Activated T-helper 2 cell treated with anti-CD3 and anti-CD28 coated beads, Interferon-gamma antibody, Interleukin-2, Interleukin-4, amounts not matched to agents 10 μg/mL and 5 μg/mL and 100 μg/mL, durations not matched to agents 14 hours and 24 hours and 36 hours (primary cell): Measurements from ENCODE around the gene STUM. TPM values are rescaled to one million over a fixed set of nuclear protein-coding genes. Genes with fewer than 3 reads are reported as not detected.
"Not testable (repeated sequence)": the region's sequence is repeated elsewhere in the genome, so short reads cannot be mapped to it uniquely, and the experiment has no call there.

Experiments used
- DNase-seq: peaks from one replicate; pipeline ENCODE4 v3.0.0; 2021; ENCODE audit warnings: low spot score
- H3K27ac Mint-ChIP-seq: one replicate; pipeline ENCODE4 v1.8.0; 2021; ENCODE audit warnings: mixed read lengths
- H3K27me3 Mint-ChIP-seq: one replicate; pipeline ENCODE4 v1.8.0; 2021; ENCODE audit warnings: low read depth, mixed read lengths
- H3K36me3 Mint-ChIP-seq: one replicate; pipeline ENCODE4 v1.8.0; 2021; ENCODE audit warnings: low read depth, mixed read lengths
- H3K4me1 Mint-ChIP-seq: one replicate; pipeline ENCODE4 v1.8.0; 2021; ENCODE audit warnings: low read depth, mixed read lengths
- H3K4me3 Mint-ChIP-seq: one replicate; pipeline ENCODE4 v1.8.0; 2021; ENCODE audit warnings: low read depth, mild to moderate bottlenecking, moderate library complexity, mixed read lengths
- H3K9me3 Mint-ChIP-seq: one replicate; pipeline ENCODE4 v1.8.0; 2021; ENCODE audit warnings: mixed read lengths
- intact Hi-C: fragments of 100-400 bp; cut with micrococcal nuclease; formaldehyde crosslinking; loops from one replicate; pipeline ENCODE4 v1.15.1; 2023
- total RNA-seq: library from RNA; stranded (reverse); gene quantifications from 2 replicates; pipeline ENCODE4 v1.2.3, GENCODE V29; 2022

Gene STUM
- total RNA-seq, 1 donor from 2014 or later, result not detected

DNA sequence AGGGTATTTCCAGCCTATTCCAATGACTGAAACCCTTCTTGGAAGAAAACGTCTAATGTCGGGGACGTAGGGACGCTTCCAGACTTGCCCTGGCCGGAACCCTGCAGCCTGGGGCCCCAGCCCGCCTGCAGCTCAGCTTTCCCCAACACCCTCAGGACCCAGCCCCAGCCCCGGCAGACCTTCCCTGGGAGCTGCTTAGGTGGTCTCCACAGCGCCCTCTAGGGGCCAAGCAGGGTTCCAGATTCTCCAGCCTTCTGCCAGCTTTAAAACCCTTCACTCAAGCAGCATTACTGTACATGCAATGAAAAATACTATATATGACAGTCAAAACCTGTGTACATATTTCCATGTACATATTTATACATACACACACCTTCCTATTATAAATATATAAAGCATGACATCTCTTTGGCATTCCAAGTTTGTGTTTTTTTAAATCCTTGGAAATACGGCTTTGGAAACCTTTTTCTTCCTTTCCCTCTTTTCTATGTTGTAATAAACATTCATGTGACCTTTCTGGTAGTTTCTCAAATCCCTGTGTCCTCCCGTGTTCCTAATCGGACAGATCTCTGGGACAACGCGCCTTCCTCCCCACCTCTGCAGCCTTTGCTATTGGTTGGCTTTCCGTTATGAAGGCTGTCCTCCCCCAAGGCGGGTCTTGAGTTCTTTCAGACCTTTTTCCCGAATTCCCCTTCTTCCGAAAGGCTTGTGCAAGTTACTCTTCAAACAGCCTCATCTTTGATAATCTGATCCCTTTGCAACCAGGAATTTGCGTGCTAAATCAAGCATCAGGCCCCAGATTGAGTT is 60.3 kb downstream of the STUM start:
- Mint-ChIP-seq H3K4me1 (peaks cover 2% of the 10 kb centered on the region), H3K36me3 (no peaks in the 10 kb centered on the region), H3K27ac (no peak overlapping the region), H3K9me3 (no peaks in the 10 kb centered on the region), H3K4me3 (no peak overlapping the region), H3K27me3 (peaks cover 4% of the 10 kb centered on the region)
- DNase-seq, result peak; percentile 49
- intact Hi-C loops, result loop anchor here (2.0 kb wide), 1 partner anchor 184 kb away; no protein-coding TSS in a partner anchor

DNA sequence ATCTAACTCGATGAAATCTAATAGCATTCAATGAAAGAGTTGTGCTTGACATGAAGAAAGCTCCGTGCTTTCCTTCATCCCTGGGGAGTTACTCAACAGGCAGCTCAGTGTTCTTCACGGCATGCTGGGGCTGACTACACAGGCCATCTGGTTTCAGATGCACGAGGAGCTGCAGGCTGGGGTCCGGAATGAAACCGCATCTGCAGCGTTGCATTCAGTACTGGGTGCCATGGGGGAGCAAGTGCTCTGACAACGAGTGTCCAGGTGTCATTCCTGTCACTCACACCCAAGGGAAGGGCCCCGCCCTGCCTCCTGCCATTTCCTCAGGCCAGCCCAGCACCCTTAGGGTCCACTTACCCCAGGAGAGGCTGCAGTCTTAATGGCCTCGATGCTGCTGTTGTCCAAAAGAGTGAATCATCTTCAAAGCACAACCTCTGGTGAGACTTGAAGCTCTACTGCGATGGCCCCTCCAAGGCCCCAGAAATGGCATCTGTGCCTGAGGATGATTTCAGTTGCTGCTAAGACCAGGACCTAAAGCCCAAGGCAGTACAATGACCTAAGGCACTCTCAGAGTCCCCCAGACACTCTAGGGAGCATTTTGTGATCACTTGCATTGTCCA is 61.4 kb downstream of the STUM start:
- H3K4me3 Mint-ChIP-seq, result no peak overlapping the region
- H3K4me1 Mint-ChIP-seq, result no peaks in the 10 kb centered on the region
- no peaks in the 10 kb centered on the region for H3K36me3 Mint-ChIP-seq
- H3K27me3 Mint-ChIP-seq, result peaks cover 8% of the 10 kb centered on the region
- H3K9me3 Mint-ChIP-seq, result no peaks in the 10 kb centered on the region
- intact Hi-C loops, result loop anchor here (2.0 kb wide), 1 partner anchor 185 kb away; no protein-coding TSS in a partner anchor
- H3K27ac Mint-ChIP-seq, result no peak overlapping the region
- DNase-seq, result no peak

DNA sequence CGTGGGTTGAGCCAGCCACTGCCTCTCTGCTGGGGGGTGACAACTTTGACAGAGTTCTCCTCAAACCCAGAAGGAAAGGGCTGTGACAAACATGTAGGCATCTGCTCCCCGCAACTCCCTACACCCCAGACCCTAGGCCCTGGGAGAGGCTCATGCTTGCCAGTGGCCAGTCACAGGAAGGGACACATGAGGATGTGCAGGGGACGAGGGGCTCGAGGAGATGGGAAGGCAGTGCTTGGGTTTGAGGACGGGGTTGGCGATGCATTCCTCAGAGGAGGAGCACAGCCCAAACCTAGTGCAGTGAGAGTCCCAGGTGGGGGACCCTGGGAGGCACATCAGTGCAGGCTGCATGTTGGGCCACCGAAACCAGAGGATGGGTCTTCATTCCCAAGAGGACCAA is 62.1 kb downstream of the STUM start:
- no peak overlapping the region for H3K4me3 Mint-ChIP-seq
- H3K9me3 Mint-ChIP-seq, result no peaks in the 10 kb centered on the region
- no peak for DNase-seq
- intact Hi-C loops, result no loop called here
- H3K36me3 Mint-ChIP-seq, result no peaks in the 10 kb centered on the region
- H3K27ac Mint-ChIP-seq, result no peak overlapping the region
- peaks cover 9% of the 10 kb centered on the region for H3K27me3 Mint-ChIP-seq
- H3K4me1 Mint-ChIP-seq, result no peaks in the 10 kb centered on the region

DNA sequence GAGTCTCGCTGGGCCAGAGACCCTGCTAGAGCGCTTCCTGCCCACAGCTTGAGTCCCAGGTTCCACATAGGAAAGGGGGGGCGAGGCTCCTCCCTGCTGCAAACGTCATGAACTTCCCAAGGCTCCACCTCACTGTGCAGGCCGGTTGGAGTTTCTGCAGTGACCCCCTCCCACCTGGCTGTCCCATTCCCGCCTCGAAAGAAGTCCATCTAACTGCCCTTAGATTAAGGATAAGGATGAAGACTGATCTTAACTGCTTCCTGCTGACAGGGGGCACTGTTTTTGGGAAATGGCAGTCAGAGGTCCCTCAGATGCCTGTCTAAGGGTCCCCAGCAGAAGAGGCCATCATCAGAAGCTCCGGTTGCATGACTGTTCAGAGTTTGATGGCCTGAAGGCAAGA is 62.7 kb downstream of the STUM start:
- Mint-ChIP-seq H3K27me3 (peaks cover 10% of the 10 kb centered on the region), H3K4me3 (no peak overlapping the region), H3K4me1 (no peaks in the 10 kb centered on the region), H3K27ac (no peak overlapping the region), H3K9me3 (no peaks in the 10 kb centered on the region), H3K36me3 (no peaks in the 10 kb centered on the region)
- no peak for DNase-seq
- intact Hi-C loops, result no loop called here

DNA sequence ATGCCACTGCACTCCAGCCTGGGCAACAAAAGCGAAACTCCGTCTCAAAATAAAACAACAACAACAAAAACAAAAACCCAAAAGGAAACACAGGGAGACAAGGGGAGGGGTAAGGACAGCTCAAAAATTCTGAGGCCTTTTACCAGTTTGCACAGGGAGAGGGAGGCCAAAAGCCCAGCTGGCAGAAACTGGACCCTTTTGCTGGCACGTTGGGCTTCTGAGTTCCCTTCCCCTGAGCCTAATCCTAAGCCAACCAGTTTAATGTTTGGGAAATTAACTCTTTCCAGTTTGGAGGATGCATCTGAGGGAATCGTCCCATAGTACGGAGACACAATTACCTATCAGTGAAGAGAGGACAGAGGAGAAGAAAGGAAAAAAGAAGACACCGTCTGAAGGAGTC is 63.4 kb downstream of the STUM start:
- DNase-seq, H3K9me3 Mint-ChIP-seq, H3K27ac Mint-ChIP-seq, H3K36me3 Mint-ChIP-seq, intact Hi-C loops, H3K4me1 Mint-ChIP-seq, H3K4me3 Mint-ChIP-seq: not testable (repeated sequence)
- peaks cover 12% of the 10 kb centered on the region for H3K27me3 Mint-ChIP-seq

DNA sequence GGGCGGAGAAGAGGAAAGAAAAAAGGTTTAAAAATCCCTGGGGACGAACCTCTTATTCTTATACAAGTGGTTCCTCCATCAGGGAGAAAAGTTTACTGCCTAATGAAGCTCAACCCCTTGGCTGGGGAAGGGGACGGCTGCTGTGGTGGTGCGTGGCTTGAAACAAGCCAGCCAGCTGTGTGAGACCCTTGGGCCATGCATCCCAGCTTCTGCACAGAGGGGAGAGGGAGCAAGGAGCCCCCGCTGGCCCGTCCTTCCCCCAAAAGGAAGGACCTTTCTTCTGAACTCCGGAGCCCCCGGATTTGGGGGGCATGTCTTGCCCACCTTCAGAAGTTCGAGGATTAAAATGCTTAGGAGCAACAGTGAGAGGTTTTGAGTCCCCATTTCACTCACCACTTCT is 67.3 kb downstream of the STUM start:
- H3K4me3 Mint-ChIP-seq, result no peak overlapping the region
- H3K4me1 Mint-ChIP-seq, result no peaks in the 10 kb centered on the region
- no peaks in the 10 kb centered on the region for H3K9me3 Mint-ChIP-seq
- no peak for DNase-seq
- peaks cover 14% of the 10 kb centered on the region for H3K27me3 Mint-ChIP-seq
- H3K36me3 Mint-ChIP-seq, result no peaks in the 10 kb centered on the region
- H3K27ac Mint-ChIP-seq, result no peak overlapping the region
- intact Hi-C loops, result no loop called here

DNA sequence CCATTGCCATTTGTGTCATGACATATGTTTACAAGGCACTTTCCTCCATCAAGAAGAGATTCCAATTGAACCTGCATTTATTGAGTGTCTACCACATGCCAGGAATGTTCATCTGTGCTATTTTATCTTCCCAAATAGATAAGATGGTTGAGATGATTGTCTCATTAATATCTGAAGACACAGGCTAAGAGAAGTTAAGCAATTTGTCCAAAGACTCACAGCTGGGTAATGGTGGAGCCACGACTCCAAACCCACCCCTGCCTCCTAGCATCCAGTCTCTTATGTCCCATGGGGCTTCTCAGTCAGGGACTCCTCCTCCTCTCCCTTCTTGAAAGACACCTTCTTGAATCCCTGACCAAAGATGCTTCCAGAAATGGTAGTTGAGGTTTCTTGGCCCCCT is 68.1 kb downstream of the STUM start:
- H3K4me1 Mint-ChIP-seq, result no peaks in the 10 kb centered on the region
- no peak for DNase-seq
- H3K4me3 Mint-ChIP-seq, result no peak overlapping the region
- H3K27me3 Mint-ChIP-seq, result peaks cover 17% of the 10 kb centered on the region
- H3K9me3 Mint-ChIP-seq, result no peaks in the 10 kb centered on the region
- intact Hi-C loops, result no loop called here
- H3K36me3 Mint-ChIP-seq, result no peaks in the 10 kb centered on the region
- H3K27ac Mint-ChIP-seq, result no peak overlapping the region

DNA sequence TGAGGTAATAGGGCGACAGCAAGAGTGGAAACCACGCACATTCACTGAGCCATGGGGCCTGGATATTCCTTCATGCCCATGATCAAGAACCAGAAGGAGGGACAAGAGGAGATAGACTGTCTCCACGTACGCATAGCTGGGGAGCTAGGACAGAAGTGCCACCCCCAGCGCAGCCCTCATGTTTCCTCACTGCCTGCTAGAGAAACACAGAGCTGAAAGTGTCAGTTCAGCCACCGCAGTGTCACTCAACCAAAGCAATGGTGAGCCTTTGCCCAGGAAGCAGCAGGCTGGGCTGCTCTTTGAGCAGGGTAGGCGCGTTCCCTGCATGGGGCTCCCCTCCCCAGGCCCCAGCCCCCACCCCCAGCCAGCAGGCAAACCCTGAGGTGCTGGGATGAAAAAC is 68.5 kb downstream of the STUM start:
- DNase-seq, result no peak
- Mint-ChIP-seq H3K27me3 (peaks cover 18% of the 10 kb centered on the region), H3K4me3 (no peak overlapping the region), H3K9me3 (no peaks in the 10 kb centered on the region), H3K4me1 (no peaks in the 10 kb centered on the region), H3K36me3 (no peaks in the 10 kb centered on the region), H3K27ac (no peak overlapping the region)
- intact Hi-C loops, result no loop called here

DNA sequence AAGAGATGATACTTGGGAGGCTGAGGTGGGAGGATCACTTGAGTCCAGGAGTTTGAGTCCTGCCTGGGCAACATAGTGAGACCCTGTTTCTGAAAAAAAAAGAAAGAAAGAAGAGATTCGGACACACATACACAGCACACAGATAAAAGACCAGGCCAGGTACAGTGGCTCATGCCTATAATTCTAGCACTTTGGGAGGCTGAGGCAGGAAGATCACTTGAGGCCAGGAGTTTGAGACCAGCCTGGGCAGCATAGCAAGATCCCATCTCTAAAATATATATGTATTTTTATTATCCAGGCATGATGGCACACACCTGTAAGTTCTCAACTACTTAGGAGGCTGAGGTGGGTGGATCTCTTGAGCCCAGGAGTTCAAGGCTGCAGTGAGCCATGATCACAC is 69.2 kb downstream of the STUM start:
- H3K27ac Mint-ChIP-seq, H3K36me3 Mint-ChIP-seq, H3K9me3 Mint-ChIP-seq, H3K4me1 Mint-ChIP-seq, DNase-seq, intact Hi-C loops, H3K4me3 Mint-ChIP-seq: not testable (repeated sequence)
- peaks cover 20% of the 10 kb centered on the region for H3K27me3 Mint-ChIP-seq

DNA sequence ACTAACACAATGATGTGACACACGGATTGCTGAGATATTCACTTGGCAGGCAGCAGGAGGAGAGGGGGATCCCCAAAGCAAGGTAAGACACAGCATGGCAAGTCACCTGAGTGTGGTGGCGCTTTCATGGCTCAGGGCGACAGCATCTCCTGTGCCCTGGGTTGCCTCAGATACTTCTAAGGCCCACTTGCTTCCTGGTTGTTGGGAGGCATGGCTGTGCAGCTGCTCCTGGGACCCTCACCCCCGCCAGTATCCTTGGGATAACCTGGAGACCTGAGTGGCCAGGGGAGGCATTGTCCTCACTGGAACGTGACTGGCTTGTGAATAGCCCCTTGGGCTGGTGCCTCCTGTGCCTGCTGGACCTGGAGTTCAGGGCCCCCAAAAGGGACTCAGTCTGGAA is 69.8 kb downstream of the STUM start:
- peaks cover 20% of the 10 kb centered on the region for H3K27me3 Mint-ChIP-seq
- no peaks in the 10 kb centered on the region for H3K9me3 Mint-ChIP-seq
- H3K4me3 Mint-ChIP-seq, result no peak overlapping the region
- intact Hi-C loops, result no loop called here
- DNase-seq, result no peak
- H3K36me3 Mint-ChIP-seq, result no peaks in the 10 kb centered on the region
- no peak overlapping the region for H3K27ac Mint-ChIP-seq
- H3K4me1 Mint-ChIP-seq, result no peaks in the 10 kb centered on the region

DNA sequence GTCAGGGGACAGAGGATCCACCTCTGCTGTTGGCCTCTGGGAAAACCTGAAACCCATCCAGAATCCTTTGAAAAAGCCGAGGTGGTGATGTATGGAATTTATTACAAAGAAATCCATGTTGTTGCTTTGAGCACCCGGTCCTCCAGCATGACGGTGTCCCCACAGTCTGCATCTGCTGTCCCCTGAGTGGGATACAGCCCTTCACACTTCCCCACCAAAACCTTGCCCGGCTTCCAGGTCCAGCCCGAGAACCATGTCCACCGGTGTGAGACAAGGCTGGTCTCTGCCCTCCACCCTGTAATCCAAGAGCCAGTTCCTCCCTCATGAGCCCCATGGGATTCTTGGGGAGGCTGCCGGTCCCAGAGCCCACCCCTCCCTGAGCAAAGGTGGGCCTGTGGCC is 70.5 kb downstream of the STUM start:
- peaks cover 20% of the 10 kb centered on the region for H3K27me3 Mint-ChIP-seq
- intact Hi-C loops, result no loop called here
- no peak overlapping the region for H3K4me3 Mint-ChIP-seq
- no peaks in the 10 kb centered on the region for H3K9me3 Mint-ChIP-seq
- no peak overlapping the region for H3K27ac Mint-ChIP-seq
- DNase-seq, result no peak
- H3K4me1 Mint-ChIP-seq, result no peaks in the 10 kb centered on the region
- H3K36me3 Mint-ChIP-seq, result no peaks in the 10 kb centered on the region

DNA sequence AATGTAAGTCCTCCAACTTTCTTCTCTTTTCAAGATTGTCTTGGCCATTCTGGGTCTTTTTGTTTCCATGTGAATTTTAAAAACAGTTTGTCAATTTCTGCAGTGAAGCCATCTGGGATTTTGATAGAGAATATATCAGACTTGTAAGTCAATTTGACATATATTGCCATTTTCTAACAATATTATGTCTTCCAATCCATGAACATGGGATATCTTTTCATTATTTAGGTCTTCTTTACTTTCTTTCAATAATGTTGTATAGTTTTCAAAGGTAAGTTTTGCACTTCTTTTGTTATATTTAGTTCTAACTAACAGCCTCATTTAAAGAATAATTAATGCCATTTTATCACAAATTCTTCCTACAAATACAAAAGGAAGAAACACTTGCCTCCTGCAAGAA is 73.4 kb downstream of the STUM start:
- H3K4me1 Mint-ChIP-seq, result peaks cover 12% of the 10 kb centered on the region
- intact Hi-C loops, result no loop called here
- peaks cover 18% of the 10 kb centered on the region for H3K27me3 Mint-ChIP-seq
- no peak for DNase-seq
- H3K27ac Mint-ChIP-seq, result no peak overlapping the region
- no peaks in the 10 kb centered on the region for H3K36me3 Mint-ChIP-seq
- no peaks in the 10 kb centered on the region for H3K9me3 Mint-ChIP-seq
- no peak overlapping the region for H3K4me3 Mint-ChIP-seq

DNA sequence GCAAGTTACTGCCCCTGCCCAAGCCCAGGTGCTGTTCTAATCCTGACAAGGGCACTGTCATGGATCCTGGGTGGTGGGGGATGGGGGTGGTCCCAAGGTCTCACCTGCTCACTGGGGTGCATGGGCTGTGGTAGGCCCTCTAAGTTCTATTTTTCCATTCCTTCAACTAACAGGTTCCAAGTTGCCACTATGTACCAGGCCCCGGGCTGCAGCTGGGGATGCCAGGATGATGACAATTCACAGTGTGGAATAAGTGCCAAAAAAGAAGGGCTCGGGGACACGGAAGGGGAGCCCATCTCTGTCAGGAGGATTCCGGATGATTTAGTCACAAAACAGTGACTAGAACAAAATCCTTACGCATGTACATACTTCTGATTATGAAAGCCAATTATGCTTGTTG is 76.0 kb downstream of the STUM start:
- Mint-ChIP-seq H3K27ac (no peak overlapping the region), H3K27me3 (peaks cover 12% of the 10 kb centered on the region), H3K4me1 (peaks cover 27% of the 10 kb centered on the region), H3K36me3 (peaks cover 4% of the 10 kb centered on the region), H3K4me3 (no peak overlapping the region), H3K9me3 (no peaks in the 10 kb centered on the region)
- intact Hi-C loops, result no loop called here
- DNase-seq, result no peak
